Central memory CD4-positive, alpha-beta T cell (primary cell): ENCODE results near the gene AGPAT3.

Experiments used
- DNase-seq: peaks from one replicate; pipeline ENCODE4 v3.0.0; 2022

The AGPAT3 gene

GRCh38 chr21:43939443-43940328 lies 74.7 kb downstream of the AGPAT3 start:
- DNase-seq: no peak

GRCh38 chr21:43940329-43941050 lies 75.5 kb downstream of the AGPAT3 start:
- no peak for DNase-seq

- no peak for DNase-seq
Measured at GRCh38 chr21:43942201-43942600, 77.2 kb downstream of the AGPAT3 start.

GRCh38 chr21:43942621-43943020 lies 77.6 kb downstream of the AGPAT3 start:
- no peak for DNase-seq

DNA sequence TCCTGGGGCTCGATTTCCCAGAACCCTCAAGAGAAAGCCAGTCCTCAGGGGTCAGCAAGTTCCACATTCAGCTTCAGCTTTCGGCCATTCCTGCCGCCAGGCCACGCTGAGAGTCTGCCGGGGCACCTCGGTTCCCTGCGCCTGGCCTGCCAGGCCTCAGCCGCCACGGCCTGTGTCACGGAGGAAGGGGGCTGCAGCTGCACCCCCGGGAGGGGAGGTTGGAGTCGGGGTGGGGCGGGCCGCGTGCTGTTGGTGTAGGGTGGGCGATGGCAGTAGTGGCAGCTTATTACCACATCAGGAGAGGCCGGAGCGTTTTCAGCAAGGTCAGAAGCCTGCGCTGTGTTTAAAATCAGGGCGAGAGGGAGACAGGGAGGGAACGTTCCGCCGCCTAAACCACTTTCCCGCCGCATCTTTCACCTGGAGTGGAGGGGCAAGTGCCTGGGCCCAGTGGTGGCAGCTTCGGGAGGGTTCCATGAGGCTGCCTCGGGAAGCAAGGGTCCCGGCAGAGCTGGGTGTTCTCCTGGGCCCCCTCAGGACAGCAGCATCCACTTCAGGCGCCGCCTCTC lies 78.6 kb downstream of the AGPAT3 start:
- DNase-seq: no peak

GRCh38 chr21:43944078-43944633 lies 79.1 kb downstream of the AGPAT3 start:
- DNase-seq: no peak

DNA sequence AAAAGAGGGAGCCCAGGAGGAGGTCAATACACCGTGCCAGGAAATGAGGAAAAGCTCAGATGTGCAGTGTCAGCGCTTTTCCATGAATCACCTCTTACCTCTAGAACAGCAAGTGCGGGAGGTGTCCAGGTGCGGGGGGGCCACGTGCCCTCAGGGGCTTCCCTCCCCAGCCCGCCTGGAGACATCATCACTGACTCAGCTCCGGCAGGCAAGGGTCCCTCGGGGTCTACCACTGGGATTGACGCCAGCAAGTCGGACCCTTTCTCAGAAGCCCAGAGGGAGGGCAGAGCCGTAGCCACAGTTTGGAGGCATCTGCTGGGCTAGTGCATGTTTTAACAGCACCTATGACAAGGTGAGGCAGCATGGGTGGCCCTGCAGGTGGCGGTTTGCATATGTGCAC lies 79.7 kb downstream of the AGPAT3 start:
- DNase-seq: no peak

- DNase-seq: no peak
Measured at GRCh38 chr21:43948740-43949498, 83.9 kb downstream of the AGPAT3 start.

- no peak for DNase-seq
Measured at GRCh38 chr21:43949499-43950208, 84.6 kb downstream of the AGPAT3 start.

DNA sequence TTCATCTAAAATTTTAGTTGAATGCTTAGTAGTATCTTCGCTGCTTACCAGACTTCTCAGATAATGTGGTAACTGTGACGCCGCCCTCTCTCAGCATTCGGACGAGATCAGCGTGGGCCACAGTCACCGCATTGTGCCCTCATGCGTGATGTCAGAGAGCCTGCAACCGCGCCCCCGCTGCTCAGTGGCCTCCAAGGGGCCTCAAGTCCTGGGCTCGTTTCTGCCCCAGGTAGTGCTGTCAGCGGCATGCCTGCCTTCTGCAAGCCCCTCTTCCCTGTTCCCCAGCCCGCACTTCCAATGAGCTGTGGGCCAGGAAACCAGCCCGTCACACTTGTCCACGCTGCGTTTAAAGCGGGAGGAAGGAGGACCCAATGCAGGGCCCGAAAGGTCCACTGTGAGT lies 85.5 kb downstream of the AGPAT3 start:
- no peak for DNase-seq

DNA sequence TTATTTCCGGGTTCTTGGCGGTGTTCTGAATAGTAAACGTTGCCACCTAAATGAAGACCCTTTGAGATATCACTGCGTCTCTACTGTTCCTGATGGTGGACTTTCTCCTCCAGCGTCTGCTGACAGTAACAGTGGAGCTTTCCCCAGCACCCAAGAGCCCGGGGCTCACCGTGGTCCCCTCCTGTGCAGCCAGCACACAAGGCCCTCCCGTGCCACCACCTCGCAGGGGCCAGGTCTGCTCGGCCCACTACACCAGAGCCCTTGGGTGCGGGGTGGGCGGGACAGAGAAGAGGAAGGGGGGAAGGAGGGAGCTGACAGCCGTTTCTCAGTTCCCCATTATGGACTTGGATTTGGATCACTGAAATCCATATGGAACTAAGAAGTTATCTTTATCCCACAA lies 85.9 kb downstream of the AGPAT3 start:
- no peak for DNase-seq

DNA sequence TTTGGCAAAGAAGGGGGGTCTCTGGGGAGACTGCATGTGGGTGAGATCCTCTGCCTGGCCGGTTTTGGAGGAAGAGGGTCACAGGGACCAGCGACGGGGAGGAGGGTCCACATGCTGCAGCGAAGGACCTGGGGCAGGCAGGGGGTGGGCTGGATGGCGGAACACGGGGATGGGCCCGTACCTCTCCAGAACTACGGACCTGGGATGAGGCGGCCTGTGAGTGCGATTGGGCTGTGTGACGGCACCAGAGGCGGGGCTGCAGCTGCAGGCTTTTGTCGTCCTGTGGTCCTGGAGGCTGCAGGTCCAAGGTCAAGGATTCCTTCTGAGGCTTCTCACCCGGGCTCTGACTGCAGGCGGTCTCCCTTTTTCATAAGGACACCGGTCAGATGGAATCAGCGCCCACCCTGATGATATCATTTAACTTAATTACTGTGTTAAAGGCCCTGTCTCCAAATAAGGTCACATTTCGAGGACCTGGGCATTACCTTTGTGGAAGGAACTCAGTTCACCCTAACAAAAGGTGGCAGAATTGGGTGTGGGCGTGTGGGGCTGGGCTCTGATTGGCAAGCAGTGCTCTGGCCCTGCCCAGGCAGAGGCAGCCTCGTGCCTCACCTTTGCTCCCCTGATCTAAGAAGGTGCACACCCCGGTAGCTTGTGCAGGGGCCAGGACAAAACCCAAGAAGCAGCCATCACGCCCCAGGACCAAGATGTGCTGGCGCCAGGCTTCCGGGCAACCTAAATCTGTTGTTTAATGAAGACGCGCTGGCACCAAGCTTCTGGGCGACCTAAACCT lies 87.1 kb downstream of the AGPAT3 start:
- DNase-seq: no peak

DNA sequence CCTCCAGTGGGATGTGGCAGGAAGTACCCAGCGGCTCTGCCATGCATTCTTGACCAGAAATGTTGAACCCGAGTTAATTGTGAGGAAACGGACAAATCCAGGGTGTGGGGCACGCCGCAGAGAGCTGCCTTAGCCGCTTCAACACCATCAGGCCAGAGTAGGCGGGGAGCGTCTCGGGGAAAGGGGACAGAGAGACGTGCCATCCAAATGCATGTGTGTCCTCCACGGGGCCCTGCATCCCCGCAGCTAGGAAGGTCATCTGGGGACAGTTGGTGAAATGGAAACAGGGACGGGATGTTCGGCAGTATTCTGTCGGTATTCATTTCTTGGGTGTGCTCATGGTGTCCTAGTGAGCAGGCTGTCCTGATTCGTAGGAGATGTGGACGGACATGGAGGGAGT lies 88.0 kb downstream of the AGPAT3 start:
- DNase-seq: no peak

GRCh38 chr21:43954042-43954441 lies 89.0 kb downstream of the AGPAT3 start:
- DNase-seq: no peak

GRCh38 chr21:43954896-43955295 lies 89.9 kb downstream of the AGPAT3 start:
- no peak for DNase-seq

GRCh38 chr21:43956019-43956669 lies 91.1 kb downstream of the AGPAT3 start:
- DNase-seq: no peak

DNA sequence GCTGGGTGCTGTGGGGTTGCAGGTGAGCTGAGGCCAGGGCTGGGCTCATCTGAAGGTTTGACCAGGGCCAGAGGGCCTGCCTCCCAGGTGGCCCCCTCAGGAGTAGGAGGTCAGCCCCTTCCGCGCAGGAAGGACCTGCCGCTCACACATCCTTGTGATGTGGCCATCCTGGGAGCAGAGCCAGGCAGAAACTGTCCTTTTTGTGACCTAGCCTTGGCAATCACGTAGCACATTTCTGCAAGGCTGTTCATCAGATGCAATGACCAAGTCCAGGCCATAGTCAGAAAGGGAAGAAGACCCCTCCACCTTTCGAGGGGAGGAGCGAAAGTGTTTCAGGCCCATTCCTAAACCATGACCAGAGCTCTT lies 91.6 kb downstream of the AGPAT3 start:
- DNase-seq: no peak

DNA sequence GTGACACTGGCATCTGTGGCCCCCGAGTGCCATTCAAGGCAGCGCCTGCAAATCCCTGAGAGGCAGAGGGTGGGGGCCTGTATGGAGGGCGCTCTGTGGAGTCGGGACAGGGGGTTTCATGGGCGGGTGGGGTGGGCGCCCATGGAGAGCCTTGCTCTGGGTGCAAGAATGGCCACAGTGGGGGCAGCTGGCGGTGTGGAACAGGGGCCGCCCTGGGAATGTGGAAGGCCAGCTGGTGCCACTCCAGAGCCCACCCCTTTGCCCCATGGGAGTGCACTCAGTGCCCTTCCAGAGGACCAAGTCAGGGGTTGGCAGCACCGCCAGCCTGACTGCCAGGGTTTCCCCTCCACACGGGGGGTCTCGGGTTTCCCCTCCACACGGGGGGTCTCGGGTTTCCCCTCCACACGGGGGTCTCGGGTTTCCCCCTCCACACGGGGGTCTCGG lies 92.1 kb downstream of the AGPAT3 start:
- no peak for DNase-seq

DNA sequence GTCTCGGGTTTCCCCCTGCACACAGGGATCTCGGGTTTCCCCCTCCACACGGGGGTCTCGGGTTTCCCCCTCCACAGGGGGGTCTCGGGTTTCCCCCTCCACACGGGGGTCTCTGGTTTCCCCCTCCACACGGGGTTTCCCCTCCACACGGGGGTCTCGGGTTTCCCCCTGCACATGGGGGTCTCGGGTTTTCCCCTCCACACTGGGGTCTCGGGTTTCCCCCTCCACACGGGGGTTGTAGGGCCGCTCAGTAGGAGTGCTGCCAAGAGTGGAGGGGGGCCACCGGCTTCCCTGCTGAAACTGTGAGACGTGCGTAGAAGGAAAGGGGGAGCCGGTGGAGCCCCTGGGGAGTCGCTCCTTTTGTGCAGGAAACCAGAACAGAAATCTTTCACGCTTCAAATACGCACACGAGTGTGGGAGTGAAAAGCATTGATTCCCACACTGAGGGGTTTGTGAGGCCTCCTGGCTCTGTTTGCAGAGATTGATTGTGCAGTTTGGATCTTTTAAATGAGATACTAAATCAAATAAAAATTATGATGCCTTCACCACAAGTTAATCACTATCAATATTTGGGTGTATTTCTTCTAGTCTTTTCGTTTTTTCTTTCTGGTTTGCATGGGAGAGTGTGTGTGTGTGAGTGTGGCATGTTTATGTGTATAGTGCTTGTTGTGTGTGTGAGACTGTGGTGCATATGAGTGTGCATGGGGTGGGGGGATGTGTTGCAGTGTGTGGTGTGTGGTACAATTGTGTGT lies 92.8 kb downstream of the AGPAT3 start:
- DNase-seq: no peak
